Parietal lobe (tissue), 1 donor: ENCODE measurements around the gene SIVA1. TPM values are rescaled to one million over a fixed set of nuclear protein-coding genes. Genes with fewer than 3 reads are reported as not detected.

ENCODE experiments used
- total RNA-seq: library from RNA; depleted of rRNA; stranded (reverse); fragments of >200 nt; gene quantifications from one replicate; pipeline ENCODE4 v1.2.3, GENCODE V29; 2014

SIVA1 gene, protein sequence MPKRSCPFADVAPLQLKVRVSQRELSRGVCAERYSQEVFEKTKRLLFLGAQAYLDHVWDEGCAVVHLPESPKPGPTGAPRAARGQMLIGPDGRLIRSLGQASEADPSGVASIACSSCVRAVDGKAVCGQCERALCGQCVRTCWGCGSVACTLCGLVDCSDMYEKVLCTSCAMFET
- 26.0 TPM for total RNA-seq

GRCh38 chr14:104752735-104753527 is at the start of gene SIVA1:
Gene SIVA1 (plus strand): TSS chr14:104753147. CDS start chr14:104753202, 55 bp downstream.

GRCh38 chr14:104723651-104724406 is 29.1 kb upstream of the SIVA1 start, which contains the start of gene ADSS1:
Gene ADSS1 (plus strand): TSS chr14:104724229. CDS start chr14:104724271, 42 bp downstream.

GRCh38 chr14:104794993-104795780 is 42.2 kb downstream of the SIVA1 start, which contains the start of gene AKT1:
Gene AKT1 (minus strand): TSS chr14:104795748. CDS start chr14:104792643, 3,105 bp downstream.

DNA sequence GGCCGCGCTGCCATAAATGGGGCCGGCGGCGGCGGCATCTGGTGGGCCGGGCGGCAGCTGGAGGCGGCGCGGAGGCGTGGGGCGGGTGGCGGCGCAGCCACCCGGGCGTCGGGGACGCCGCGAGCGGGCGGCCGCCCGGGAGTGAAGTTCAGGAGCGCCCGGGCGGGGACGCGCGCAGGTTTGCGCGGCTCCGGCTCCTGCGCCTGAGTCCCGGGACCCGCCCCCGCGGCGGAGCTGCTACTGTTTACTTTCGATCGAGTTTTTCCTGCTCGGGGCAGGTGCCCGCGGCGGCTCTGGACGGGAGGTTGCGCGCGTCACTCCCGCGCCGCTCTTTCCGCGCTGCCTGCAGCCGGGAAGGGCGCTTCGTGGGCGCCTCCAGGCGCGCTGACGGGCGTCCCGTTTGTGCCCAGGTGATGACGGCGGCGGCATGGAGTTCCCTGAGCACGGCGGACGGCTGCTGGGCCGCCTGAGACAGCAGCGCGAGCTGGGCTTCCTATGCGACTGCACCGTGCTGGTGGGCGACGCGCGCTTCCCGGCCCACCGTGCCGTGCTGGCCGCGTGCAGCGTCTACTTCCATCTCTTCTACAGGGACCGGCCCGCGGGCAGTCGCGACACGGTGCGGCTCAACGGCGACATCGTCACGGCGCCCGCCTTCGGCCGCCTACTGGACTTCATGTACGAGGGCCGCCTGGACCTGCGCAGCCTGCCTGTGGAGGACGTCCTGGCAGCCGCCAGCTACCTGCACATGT is 48.0 kb downstream of the SIVA1 start, which contains the start of gene ZBTB42:
Gene ZBTB42 (plus strand): TSS at position 331 of the 749 bp plus-strand sequence. CDS start 97 bp downstream, at position 428.

Other genes with a start within 250 kb of the SIVA1 start
- gene C14orf180, start 173.4 kb upstream of the SIVA1 start, total RNA-seq = not detected
- gene TMEM179, start 148.4 kb upstream of the SIVA1 start, total RNA-seq = 43.2 TPM
- 14.4 TPM for gene INF2, start 63.5 kb upstream of the SIVA1 start, total RNA-seq
- 0.94 TPM for gene ADSS1, start 28.9 kb upstream of the SIVA1 start, total RNA-seq
- gene AKT1, start 42.6 kb downstream of the SIVA1 start, total RNA-seq = 127 TPM
- 0.63 TPM for gene ZBTB42, start 48.0 kb downstream of the SIVA1 start, total RNA-seq
- gene CEP170B, start 112.1 kb downstream of the SIVA1 start, total RNA-seq = 26.0 TPM
- 2.5 TPM for gene PLD4, start 171.7 kb downstream of the SIVA1 start, total RNA-seq
- gene AHNAK2, start 225.2 kb downstream of the SIVA1 start, total RNA-seq = 31.6 TPM
- gene CLBA1, start 232.6 kb downstream of the SIVA1 start, total RNA-seq = 12.5 TPM